Fibroblast of villous mesenchyme (primary cell): ENCODE measurements around the gene SLMAP. TPM values are rescaled to one million over a fixed set of nuclear protein-coding genes. Genes with fewer than 3 reads are reported as not detected.

Source experiments
- DNase-seq: peaks from one replicate; pipeline ENCODE4 v3.0.0-alpha.2; 2010; ENCODE audit warnings: low read depth
- H3K4me3 ChIP-seq: 2 replicates; pipeline ENCODE4 v1.5.1; 2011; ENCODE audit warnings: low read depth, mild to moderate bottlenecking, low read length
- CTCF ChIP-seq: IDR thresholded peaks from 2 replicates; pipeline ENCODE4 v1.5.1; 2012; ENCODE audit warnings: low read depth, mild to moderate bottlenecking, low read length; ENCODE audit not compliant: insufficient read depth
- total RNA-seq: library from RNA; depleted of rRNA; stranded (reverse); fragments of >200 nt; gene quantifications from 2 replicates; pipeline ENCODE4 v1.2.3, GENCODE V29; 2012

SLMAP gene
- total RNA-seq, 1 donor, result 77.3 TPM

GRCh38 chr3:57758686-57759085, 2.6 kb downstream of the SLMAP start:
- DNase-seq, result peak; percentile 43
- H3K4me3 ChIP-seq, result peak overlapping the region; percentile 82
- no peak for TF ChIP-seq CTCF

DNA sequence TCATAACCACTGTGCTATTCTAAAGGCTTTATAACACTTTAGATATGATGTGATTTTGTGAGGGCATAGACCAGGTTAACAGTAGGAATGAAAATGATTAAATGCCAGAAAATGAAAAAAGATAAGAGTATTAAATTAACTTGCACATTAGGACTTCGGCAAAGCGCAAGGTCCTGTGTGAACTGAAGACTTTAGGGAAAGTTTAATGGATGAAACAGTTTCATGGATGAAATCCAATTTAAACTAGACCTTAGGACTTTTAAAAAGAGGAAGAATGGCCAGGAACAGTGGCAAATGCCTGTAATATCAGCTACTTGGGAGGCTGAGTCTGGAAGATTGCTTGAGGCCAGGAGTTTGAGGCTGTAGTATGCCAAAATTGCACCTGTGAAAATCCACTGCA, 8.7 kb downstream of the SLMAP start:
- no peak for DNase-seq
- H3K4me3 ChIP-seq, result no peak overlapping the region
- TF ChIP-seq CTCF, result no peak

DNA sequence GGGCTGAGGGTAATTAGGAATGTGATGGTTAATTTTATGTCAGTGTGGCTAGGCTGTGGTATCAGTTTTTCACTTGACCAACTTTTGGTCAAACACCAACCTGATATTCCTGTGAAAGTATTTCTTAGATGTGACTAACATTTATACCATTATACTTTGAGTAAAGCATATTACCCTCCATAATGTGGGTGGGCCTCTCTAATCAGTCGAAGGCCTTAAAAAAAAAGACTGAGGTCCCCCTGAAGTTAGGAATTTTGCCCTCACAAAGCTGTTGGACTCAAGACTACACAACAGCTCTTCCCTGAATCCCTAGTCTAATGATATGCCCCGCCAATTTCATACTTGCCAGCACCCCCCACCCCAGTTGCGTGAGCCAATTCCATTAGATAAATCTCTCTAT, 12.5 kb downstream of the SLMAP start:
- TF ChIP-seq CTCF, result no peak
- no peak overlapping the region for H3K4me3 ChIP-seq
- DNase-seq, result no peak

- no peak overlapping the region for H3K4me3 ChIP-seq
- TF ChIP-seq CTCF, result no peak
- DNase-seq, result no peak
Measured at GRCh38 chr3:57770009-57770827, 14.1 kb downstream of the SLMAP start.

GRCh38 chr3:57772251-57772650, 16.1 kb downstream of the SLMAP start:
- no peak for DNase-seq
- TF ChIP-seq CTCF, result no peak
- H3K4me3 ChIP-seq, result no peak overlapping the region

- no peak for TF ChIP-seq CTCF
- no peak overlapping the region for H3K4me3 ChIP-seq
- no peak for DNase-seq
Measured at GRCh38 chr3:57777774-57778173, 21.7 kb downstream of the SLMAP start.

DNA sequence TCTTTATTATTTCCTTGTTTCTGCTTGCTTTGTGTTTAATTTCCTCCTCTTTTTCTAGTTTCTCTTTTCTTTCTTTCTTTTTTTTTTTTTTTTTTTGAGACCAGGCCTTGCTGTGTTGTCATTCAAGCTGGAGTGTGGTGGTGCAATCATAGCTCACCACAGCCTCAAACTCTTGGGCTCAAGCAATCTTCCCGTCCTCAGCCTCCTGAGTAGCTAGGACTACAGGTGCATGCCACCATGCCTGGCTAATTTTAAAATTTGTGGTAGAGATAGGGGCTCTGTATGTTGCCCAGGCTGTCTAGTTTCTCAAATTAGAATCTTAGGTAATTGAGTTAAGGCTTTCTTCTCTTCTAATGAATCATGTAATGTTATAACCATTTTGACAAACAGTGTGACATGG, 22.4 kb downstream of the SLMAP start:
- DNase-seq, result no peak
- H3K4me3 ChIP-seq, result no peak overlapping the region
- TF ChIP-seq CTCF, result no peak
